DMS114 treated with DMSO at 0.1 percent for 48 hours (cell line): ENCODE data around the gene MED25.

Experiments
- DNase-seq: peaks from one replicate; lab custom pipeline; 2025; ENCODE audit not compliant: unreplicated experiment; lab: John Stamatoyannopoulos, UW

MED25 gene

DNA sequence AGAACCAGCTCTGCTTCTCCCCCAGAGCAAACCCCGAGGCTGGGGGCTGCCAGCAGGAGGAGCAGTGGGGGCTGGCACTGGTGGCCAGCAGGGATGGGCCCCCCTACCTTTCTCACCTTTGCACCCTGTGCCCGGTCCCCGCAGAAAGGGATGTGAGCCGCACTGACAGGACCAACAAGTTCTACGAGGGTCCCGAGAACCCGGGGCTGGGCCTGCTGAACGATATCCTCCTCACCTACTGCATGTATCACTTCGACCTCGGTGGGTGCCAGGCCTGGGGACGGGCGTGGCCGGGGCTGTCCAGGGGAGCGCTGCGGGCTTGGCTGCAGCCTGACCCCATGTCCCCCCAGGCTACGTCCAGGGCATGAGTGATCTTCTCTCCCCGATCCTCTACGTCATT lies 66.0 kb downstream of the MED25 start:
- no peak for DNase-seq

DNA sequence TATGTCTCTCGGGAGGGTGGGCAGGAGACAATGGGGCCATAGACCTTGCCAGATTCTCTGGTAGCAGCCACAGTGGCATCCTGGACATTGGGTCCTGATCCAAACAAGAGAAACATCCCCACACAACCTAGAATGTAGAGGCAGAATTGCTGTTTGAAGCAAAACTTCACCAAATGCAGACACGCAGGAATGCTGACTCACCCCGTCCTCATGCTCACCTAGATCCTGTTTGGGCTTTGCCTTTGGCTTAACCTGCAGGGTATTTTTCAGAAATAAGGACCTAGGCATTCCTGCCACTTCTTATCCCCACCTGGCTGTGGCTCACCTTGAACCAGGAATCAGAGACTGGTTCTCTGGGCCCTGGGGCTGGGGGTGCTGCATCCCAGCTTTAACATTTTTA lies 66.7 kb downstream of the MED25 start:
- no peak for DNase-seq
